Pericardium fibroblast (primary cell): ENCODE results near the gene TOP3B. TPM values are rescaled to one million over a fixed set of nuclear protein-coding genes. Genes with fewer than 3 reads are reported as not detected.

Source experiments
- total RNA-seq: library from RNA; depleted of rRNA; stranded (reverse); fragments of >200 nt; gene quantifications from 2 replicates; pipeline ENCODE4 v1.2.3, GENCODE V29; 2015

The TOP3B gene, protein sequence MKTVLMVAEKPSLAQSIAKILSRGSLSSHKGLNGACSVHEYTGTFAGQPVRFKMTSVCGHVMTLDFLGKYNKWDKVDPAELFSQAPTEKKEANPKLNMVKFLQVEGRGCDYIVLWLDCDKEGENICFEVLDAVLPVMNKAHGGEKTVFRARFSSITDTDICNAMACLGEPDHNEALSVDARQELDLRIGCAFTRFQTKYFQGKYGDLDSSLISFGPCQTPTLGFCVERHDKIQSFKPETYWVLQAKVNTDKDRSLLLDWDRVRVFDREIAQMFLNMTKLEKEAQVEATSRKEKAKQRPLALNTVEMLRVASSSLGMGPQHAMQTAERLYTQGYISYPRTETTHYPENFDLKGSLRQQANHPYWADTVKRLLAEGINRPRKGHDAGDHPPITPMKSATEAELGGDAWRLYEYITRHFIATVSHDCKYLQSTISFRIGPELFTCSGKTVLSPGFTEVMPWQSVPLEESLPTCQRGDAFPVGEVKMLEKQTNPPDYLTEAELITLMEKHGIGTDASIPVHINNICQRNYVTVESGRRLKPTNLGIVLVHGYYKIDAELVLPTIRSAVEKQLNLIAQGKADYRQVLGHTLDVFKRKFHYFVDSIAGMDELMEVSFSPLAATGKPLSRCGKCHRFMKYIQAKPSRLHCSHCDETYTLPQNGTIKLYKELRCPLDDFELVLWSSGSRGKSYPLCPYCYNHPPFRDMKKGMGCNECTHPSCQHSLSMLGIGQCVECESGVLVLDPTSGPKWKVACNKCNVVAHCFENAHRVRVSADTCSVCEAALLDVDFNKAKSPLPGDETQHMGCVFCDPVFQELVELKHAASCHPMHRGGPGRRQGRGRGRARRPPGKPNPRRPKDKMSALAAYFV
- total RNA-seq: 17.5 and 19.7 TPM in 2 replicates

DNA sequence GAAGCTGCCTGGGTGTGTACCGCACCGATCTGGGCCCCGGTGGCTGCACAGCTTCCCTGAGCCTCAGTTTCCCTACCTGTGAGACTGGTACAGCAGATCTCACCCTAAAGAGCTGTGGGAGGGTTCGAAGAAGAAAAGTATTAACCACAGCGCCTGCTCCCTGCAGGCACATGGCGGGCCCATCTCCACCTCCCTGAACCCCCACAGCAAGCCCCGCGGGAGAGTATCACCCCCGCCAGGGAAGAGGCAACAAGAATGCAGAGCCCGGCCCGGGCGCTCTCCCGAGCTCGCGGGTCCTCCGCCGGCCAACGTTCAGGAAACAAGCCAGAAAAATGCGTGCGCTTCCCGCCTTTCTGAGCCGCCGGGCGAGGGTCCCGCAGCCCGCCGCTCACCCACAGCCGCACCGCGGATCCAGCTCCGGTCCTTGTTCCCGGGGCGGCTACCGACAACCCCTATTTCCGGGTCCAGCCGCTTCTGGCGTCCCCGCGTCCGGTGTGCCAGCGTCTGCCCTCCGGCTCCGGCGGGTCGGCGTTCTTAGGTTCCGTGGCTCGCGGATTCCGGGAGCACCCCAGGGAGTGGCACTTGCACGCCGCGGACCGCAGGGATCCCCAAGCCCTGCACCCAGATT lies at the start of gene TOP3B:
Gene TOP3B, minus strand, starts transcription at position 450 of the 628 bp plus-strand sequence. CDS start 7,078 bp downstream, outside the sequence.

DNA sequence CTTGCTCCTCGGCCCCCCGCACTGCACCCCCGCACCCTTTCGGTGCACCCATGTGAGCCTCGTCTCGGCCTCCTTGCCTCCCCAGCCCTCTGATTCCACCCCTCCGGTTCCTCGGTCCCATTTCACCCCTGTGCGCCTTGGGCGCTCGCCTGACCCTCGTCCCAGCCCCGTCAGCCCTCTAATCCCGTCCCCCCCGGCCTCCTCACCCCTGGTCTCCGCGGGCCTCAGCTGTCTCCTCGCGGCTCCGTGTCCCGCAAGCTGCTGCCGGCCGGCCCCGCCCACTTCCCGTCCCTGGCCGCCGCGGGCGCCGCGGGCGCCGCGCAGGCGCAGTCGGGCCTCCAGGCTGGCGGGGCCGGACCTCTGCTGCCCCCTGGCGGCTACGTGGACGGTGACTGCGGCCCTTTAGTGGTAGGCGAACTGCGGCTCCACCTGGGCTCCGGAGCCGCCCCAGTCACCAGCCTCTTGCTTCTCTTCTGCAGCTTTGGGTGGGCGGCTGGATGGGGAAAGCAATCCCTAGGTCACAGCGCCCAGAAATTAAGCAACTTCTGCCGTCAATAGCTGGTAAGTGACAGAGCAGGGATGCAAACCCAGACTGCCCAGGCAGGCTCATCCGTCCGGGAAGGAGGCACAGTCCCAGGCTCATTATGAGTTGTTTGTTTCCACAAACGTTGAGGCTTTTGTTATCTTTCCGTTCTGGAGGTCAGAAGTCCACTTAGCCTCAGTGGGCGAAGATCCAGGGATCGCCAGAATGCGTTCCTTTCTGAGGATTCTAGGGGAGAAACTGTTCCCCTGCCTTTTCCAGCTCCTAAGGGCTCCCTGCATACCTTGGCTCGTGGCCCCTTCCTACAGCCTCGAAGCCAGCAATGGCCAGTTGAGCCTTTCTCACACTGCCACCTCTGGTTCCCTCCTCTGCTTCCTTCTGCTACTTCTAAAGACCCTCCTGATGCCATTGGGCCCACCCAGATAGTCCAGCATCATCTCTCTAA lies 29.7 kb downstream of the TOP3B start, which contains the start of gene PPM1F:
Gene PPM1F, minus strand, starts transcription at position 263 of the 986 bp plus-strand sequence. CDS start 6,800 bp downstream, outside the sequence.

Other genes starting within 250 kb of the TOP3B start
- 0.68 and 1.9 TPM in 2 replicates for gene YPEL1, start 247.0 kb downstream of the TOP3B start, total RNA-seq
- gene MAPK1, start 115.1 kb downstream of the TOP3B start, total RNA-seq: 34.8 and 37.5 TPM in 2 replicates
- 18.2 and 23.4 TPM in 2 replicates for gene PPM1F, start 29.9 kb downstream of the TOP3B start, total RNA-seq